HG02840 (cell line): Measurements from ENCODE around the gene MT1M.
A peak's percentile ranks its signal among the peaks of the same experiment; 100 is the strongest.

Experiments
- ATAC-seq: cut with Tn5 transposase; IDR thresholded peaks from one replicate; pipeline ENCODE4 v1.9.1; 2021; ENCODE audit warnings: mild to moderate bottlenecking, moderate library complexity, moderate number of reproducible peaks; ENCODE audit not compliant: unreplicated experiment, low FRiP score

MT1M gene

GRCh38 chr16:56625943-56626654 lies 6.4 kb upstream of the MT1M start:
- peak; percentile 10 for ATAC-seq

DNA sequence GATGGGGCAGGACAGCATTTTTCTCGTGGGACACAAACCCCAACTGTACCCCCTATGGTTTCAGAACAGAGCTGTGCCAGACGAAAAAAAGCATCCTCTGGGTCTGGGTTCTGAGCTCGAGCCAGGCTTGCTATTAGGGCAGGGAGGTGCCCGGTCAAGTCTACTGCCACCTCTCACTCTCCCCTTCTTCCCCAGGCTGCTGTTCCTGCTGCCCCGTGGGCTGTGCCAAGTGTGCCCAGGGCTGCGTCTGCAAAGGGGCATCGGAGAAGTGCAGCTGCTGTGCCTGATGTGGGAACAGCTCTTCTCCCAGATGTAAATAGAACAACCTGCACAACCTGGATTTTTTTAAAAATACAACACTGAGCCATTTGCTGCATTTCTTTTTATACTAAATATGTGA lies 5.8 kb upstream of the MT1M start:
- no peak for ATAC-seq

DNA sequence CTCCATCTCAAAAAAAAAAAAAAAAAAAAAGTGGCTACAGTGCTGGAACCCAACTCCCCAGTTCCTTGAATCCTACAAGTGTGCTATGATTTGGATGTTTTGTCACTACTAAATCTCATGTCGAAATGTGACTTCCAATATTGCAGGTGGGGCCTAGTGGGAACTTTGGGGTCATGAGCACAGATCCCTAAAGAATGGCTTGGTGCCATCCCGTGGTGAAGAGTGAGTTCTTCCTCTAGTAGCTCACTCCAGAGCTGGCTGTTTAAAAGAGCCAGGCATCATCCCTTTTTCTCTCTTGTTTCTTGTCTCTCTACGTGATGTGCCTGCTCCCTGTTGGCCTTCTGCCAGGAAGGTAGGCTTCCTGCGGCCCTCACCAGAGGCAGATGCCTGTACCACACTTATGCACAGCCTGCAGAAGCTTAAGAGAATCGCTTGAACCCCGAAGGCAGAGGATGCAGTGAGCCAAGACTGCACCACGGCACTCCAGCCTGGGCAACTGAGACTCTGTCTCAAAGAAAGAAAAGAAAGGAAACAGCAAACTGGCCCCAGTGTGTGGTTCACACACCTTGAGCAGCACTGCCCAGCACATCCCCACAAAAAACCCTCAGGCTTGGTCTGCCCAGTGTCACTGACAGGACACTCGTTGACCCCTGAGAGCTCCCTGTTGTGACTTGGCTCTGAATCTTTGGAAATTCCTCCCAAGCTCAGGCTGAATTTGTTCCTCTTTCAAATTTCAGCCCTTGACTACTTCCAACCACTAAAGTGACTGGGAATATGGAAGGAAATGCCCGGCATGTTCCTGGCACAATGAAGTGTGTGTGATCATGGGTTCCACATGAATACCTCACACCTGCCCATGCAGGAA lies 3.7 kb upstream of the MT1M start:
- no peak for ATAC-seq

DNA sequence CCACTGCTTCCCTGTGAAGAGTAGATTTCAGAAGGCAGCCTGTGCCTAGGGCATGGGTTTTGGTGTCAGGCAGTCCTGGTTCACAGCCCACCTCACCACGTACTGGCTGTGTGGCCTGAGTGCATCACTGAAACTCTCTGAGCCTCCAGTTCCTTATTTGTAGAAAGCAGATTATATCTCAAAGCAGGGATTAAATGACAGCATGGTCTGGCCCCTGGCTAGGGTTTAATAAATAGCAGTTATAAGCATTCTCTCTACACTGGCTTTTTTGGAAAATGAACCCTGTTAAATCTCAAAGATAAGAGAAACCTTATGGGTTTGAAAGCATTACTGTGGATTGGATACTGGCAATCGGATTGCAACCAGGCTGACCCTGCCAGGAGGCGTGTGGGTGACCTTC lies 2.9 kb upstream of the MT1M start:
- ATAC-seq = no peak

GRCh38 chr16:56630134-56630533 lies 2.3 kb upstream of the MT1M start:
- peak; percentile 66 for ATAC-seq

GRCh38 chr16:56631197-56631596 lies 1.3 kb upstream of the MT1M start:
- ATAC-seq = no peak

GRCh38 chr16:56631832-56632155 lies 665 bp upstream of the MT1M start:
- no peak for ATAC-seq

DNA sequence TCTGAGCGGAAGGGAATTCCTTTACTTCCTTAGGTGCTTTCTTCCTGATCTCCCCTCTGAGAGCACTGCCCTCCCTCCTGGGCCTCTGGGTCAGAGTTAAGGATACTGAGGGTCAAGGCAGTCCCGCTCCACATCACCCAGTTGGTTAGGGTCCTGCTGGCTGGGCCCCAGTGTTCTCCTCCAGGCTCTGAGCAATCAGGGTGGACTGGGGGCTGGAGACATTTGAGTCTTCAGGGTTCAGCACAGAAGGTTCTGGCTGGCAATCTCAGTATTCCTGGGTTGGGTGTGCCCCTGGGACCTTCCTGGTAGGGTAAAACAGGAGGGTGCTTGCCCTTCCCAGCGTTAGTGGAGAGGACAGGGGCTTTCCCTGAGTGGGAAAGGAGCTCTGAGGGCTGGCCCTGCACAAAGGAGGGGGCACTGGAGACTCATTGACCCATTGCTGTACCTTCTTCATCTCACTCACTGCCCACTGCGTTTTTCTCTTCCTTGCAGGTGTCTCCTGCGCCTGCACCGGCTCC lies 448 bp downstream of the MT1M start:
- no peak for ATAC-seq

DNA sequence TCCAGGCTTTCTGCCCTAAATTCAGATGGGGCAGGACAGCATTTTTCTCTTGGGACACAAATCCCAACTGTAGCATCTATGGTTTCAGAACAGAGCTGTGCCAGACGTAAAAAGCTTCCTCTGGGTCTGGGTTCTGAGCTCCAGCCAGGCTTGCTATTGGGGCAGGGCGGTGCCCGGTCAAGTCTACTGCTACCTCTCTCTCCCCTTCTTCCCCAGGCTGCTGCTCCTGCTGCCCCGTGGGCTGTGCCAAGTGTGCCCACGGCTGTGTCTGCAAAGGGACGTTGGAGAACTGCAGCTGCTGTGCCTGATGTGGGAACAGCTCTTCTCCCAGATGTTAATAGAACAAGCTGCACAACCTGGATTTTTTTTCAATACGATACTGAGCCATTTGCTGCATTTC lies 1.1 kb downstream of the MT1M start:
- ATAC-seq = no peak

DNA sequence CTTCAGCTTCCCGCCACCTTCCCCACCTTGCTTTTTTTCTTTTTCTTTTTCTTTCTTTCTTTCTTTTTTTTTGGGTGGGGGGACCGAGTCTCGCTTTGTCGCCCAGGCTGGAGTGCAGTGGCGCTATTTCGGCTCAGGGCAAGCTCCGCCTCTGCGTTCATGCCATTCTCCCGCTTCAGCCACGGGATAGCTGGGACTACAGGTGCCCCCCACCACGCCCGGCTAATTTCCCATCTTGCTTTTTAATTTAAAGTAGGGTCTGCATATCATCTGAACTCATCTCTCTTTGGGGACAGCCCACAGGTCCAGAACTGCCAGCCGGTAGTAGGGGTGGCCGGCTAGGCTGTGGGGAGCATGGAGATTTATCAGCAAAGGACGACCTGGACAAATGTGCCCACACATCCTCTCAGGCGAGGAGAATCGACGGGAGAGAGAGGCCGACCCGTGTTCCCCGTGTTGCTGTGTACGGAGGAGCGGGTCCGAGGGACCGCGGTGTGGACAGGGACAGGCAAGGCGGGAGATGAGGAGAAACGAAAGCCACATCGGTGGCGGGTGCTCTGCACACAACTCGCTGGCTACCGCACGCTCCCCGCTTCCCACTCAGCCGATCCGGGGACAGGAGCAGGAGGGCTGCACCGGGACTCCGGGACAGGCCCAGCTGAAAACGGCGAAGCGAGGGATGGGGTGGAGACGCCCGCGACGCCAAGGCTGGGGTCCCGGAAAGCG lies 2.4 kb downstream of the MT1M start:
- ATAC-seq = no peak

GRCh38 chr16:56635441-56635967 lies 3.0 kb downstream of the MT1M start:
- no peak for ATAC-seq

- ATAC-seq = no peak
Measured at GRCh38 chr16:56636616-56637413, 4.4 kb downstream of the MT1M start.

GRCh38 chr16:56637814-56638750 lies 5.6 kb downstream of the MT1M start, which contains the start of gene MT1A:
TSS of gene MT1A (plus strand) at chr16:56638666. CDS start at chr16:56638739, 73 bp downstream.
- ATAC-seq = no peak

- no peak for ATAC-seq
Measured at GRCh38 chr16:56639045-56639444, 6.6 kb downstream of the MT1M start.

- no peak for ATAC-seq
Measured at GRCh38 chr16:56640076-56640475, 7.6 kb downstream of the MT1M start.

DNA sequence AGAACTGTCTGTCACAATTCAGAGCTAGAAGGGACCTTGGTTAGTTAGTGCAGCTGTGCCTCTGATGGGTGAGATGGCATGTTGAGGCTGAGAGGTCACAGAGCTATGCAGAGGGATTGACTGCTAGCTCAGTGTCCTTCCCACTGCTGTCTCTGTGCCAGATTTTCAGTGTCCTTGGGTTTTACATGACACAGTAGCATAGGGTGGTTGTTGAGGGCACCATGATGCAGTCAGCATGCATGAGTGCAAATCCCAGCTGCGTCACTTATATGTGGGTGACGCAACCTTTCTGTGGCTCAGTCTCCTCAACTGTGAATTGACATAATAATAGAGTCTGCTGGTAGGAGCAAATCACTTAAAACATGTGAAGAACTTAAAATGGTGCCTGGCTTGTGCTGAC lies 8.7 kb downstream of the MT1M start:
- ATAC-seq = no peak

DNA sequence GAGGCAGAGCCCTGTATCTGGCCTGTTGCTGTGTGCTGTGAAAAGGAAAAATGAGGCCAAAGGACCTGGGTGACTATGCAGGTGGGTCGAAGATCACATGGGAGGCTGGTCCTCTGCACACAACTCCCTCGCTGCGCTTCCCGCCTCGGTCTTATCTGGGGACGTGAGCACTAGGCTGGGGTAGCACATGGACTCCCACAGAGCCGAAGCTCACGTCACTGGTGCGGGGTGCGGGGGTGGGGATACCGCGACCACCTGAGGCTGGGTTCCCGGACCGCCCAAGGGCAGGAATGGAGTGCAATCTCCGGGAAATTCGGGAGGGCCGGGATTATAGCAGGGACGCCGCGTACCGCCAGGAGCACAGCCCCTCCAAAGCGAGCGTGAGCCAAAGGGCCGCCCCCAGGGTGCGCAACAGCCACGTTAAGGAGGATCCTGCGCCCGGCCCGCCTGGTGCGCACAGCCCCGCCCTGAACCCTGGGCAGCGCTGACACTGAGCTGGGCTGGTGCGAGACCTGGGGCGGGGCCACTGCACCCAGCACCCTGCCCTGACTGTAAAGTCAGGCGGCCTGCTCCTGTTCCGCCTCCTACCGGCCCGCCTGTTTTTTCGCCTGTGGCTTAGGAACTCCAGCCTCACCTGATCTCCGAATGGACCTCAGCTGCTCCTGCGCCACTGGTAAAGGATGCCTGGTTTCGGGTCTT lies 10.8 kb downstream of the MT1M start:
- ATAC-seq = no peak

- no peak for ATAC-seq
Measured at GRCh38 chr16:56643833-56644232, 11.4 kb downstream of the MT1M start.
